HG03175 (cell line): Measurements from ENCODE around the gene SLC2A8.
A peak's percentile ranks its signal among the peaks of the same experiment; 100 is the strongest.

Source experiments
- ATAC-seq: cut with Tn5 transposase; IDR thresholded peaks from one replicate; pipeline ENCODE4 v1.9.1; 2021; ENCODE audit warnings: mild to moderate bottlenecking, moderate library complexity; ENCODE audit not compliant: unreplicated experiment

Gene SLC2A8

DNA sequence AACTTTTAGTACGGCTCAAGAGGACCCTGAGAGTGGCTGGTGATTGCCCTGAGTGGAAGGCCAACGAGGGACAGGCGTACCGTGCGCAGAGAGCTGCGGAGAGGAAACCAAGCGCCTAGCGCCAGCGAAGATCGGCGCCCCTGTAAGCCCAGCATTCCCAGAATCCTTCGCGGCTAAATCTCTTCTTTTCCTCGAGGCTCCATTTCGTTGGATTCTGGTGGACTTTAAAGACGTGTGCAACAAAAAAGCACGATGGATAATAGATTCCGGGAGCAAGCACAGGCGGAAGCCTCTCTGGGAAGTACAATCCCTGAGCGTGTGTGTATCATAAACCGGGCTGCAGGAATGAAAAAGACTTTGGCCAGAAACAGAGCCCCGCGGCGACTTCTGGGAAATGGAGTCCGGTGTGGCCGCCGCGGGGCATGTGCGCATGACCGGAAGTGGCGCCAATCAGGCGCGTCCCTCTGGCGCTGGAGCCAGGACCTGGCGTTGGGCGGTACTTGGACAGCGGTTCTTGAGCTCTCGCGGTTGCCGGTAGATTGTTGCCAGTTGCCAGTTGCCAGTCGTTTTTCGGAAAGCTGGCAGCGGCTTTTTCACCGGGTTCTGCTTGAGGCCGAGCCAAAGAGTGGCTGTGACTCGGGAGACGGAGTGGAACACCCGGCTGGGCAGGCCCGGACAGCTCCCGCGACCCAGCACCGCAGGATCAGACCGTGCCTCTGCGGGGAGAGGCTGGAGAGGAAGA lies 27.1 kb downstream of the SLC2A8 start, which contains the start of gene ZNF79:
TSS of gene ZNF79 (plus strand) at position 449 of the 742 bp plus-strand sequence. CDS start 406 bp downstream, outside the sequence.
- peak; percentile 86 for ATAC-seq

DNA sequence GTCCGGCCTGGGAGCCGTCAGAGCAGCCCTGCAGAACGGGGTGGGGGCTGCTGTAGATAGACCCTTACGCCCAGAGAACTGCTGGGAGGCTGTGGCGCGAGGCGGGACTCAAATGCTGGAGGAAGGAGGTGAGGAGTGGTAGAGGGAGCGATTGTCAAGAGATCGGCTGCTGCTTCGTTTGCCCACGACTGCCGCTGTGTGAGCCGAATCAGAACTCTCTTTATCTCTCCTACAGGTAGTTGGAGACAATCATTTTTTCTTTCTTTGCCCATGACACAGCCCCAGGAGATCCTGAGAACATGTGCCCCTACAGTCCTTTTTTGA lies 27.7 kb downstream of the SLC2A8 start:
- ATAC-seq, result peak; percentile 23

DNA sequence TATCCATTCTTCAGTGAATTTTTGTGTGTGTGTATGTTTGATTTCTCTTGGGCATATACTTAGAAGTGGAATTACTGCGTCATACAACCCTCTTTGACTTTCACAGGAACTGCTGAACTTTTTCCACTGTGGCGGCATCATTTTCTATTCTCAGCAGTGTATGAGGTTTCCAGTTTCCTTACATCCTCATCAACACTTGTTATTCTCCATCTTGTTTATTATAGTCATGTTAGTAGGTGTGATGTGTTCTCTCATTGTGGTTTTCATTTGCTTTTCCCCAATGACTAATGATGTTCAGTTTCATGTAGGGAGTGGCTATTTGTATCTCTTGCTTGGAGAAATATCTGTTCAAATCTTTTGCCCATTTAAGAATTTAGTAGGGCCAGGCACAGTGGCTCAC lies 29.8 kb downstream of the SLC2A8 start:
- ATAC-seq, result no peak

DNA sequence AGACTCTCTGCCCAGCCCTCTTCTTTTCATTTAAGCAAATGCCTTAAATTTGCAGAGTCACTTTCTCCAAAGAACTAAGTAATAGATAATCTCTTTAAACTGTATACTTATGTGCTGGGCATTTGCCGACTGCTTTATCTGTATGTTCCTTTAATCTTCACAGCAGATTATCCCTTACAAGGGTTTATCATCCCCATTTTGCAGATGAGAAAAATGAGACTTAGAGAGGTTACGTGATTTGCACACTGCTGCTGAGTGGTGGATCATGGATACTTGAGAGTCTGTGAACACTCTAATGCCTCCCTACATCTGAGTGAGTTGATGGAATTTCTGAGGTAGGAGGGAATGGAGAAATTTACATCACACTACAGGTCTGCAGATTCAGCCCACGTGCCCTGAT lies 31.4 kb downstream of the SLC2A8 start:
- no peak for ATAC-seq

DNA sequence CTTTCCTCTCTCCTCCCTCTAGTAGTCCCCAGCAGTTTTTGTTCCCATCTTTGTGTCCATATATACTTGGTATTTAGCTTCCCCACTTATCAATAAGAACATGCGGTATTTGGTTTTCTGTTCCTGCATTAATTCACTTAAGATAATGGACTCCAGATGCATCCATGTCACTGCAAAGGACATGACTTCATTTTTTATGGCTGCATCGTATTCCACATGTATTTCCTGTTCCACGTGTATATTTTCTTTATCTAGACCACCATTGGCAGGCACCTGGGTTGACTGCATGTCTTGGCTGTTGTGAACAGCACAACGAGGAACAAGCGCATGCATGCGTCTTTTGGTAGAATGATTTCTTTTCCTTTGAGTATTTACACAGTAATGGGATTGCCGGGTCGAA lies 33.4 kb downstream of the SLC2A8 start:
- no peak for ATAC-seq

DNA sequence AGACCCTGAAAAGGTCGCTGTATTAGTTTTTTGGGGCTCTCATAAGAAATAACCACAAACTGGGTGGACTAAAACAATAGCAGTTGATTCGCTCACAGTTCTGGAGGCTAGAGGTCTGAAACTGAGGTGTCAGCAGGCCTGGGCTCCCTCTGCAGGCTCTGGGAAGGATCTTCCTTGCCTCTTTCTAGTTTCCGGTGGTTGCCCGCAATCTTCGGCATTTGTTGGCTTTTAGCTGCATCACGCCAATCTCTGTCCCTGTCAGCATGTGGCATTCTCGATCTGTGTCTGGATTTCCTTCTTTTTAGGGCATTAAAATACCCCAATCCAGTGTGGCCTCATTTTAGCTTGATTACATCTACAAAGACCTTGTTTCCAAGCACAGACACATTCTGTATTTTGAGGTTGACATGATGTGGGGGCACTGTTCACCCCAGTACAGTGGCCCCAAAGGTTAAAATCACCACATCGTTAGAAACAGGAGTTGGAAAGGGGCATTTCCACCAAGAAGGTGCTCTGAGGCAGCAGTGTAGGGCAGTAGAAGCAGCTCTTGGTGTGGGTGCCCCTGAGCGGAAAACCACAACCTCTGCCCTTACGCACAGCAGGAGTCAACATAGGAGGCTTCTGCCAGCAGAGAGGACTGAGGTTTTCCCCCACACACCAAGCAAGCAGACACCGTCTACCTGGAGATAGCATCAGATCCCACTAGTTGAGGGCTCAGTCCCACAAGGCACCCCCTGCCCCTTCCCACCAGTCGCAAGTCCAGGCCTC lies 40.7 kb downstream of the SLC2A8 start:
- no peak for ATAC-seq

DNA sequence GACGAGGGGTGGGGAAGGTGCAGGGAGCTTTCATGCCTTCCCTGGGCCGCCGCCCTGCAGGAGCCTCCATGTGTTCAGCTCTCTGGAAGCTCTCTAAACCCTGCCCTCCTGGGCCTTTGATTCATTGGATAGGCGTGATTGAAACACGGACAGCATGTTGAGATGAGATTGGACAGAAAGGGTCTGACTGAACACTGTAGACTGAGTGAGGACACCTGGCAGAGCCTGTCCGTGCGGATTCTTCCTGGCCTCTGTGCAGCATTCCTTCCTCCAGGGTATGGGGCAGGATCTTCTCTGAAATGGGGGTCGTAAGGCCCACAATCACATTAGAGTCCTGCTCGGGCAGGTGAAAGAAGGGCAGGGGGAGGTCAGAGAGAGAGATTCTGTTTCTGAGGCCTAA lies 41.4 kb downstream of the SLC2A8 start:
- ATAC-seq, result no peak

DNA sequence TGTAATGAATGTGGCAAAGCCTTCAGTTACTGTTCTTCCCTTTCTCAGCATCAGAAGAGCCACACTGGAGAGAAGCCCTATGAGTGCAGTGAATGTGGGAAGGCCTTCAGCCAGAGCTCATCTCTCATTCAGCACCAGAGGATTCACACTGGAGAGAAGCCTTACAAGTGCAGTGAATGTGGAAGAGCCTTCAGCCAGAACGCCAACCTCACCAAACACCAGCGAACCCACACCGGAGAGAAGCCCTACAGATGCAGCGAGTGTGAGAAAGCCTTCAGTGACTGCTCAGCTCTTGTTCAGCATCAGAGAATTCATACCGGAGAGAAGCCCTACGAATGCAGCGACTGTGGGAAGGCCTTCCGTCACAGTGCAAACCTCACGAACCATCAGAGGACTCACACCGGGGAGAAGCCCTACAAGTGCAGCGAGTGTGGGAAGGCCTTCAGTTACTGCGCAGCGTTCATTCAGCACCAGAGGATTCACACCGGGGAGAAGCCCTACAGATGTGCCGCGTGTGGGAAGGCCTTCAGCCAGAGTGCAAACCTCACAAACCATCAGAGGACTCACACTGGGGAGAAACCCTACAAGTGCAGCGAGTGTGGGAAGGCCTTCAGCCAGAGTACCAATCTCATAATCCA lies 47.4 kb downstream of the SLC2A8 start:
- ATAC-seq, result no peak

DNA sequence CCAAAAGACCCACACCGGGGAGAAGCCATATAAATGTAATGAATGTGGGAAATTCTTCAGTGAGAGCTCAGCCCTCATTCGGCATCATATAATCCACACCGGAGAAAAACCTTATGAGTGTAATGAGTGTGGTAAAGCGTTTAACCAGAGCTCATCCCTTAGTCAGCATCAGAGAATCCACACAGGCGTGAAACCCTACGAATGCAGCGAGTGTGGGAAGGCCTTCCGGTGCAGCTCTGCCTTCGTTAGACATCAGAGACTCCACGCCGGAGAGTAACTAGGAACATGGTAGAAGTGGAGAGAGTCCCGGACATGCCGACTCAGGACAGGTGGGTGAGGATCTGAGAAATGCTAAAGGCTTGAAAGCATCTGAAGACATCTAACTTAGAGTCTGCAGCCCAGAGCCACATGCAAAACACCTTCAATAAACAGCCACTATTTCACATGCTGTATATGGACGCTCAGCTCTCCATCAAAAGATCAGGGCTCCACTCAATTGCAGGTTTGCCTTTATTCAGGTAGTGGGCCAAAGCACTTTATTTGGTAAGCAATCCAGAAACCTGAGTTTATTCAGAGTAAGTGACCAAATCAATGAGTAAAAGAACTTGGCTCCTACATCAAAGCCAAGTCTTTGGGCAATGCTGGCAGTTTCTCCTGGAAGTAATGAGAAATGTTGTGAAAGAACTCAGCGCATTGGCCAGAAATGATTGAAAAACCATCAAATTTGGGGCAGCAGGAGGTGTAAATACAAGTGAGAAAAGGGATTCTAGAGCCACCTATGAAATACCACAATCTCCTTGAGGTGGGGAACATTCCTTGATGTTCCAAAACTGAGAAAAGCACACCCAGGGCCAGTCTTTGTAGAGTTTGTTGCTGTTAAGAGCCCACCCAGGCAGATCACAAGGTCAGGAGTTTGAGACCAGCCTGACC lies 48.2 kb downstream of the SLC2A8 start:
- no peak for ATAC-seq

DNA sequence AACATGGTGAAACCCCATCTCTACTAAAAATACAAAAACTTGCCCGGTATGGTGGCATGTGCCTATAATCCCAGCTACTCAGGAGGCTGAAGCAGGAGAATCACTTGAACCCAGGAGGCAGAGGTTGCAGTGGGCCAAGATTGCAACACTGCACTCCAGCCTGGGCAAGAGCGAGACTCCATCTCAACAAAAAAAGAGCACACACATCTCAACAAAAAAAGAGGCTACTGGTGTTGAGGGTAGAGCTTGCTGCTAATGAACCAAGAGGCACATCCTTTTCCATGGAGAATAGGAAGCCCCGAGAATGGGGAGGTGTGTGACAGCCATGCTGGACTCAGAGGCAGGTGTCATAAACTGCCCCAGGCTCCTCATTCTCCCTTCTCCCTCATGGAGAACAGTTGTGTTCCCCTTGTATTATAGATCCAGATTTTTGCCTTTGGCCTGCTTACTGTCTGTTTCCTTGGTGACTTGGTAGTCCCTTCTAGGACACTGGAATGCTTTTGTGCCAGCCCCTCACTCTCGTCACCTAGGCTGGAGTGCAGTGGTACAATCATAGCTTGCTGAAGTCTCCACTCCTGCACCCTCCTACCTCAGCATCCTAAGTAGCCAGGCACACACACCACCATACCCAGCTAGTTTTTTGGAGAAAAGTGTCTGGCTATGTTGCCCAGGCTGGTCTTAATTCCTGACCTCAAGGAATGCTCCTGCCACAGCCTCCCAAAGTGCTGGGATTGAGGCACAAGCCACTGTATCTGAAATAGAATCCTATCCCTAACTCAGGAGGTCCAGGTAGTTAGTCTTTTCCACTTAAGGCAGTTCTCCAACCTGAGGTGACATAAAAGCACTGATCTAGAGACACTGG lies 49.1 kb downstream of the SLC2A8 start:
- ATAC-seq, result no peak

DNA sequence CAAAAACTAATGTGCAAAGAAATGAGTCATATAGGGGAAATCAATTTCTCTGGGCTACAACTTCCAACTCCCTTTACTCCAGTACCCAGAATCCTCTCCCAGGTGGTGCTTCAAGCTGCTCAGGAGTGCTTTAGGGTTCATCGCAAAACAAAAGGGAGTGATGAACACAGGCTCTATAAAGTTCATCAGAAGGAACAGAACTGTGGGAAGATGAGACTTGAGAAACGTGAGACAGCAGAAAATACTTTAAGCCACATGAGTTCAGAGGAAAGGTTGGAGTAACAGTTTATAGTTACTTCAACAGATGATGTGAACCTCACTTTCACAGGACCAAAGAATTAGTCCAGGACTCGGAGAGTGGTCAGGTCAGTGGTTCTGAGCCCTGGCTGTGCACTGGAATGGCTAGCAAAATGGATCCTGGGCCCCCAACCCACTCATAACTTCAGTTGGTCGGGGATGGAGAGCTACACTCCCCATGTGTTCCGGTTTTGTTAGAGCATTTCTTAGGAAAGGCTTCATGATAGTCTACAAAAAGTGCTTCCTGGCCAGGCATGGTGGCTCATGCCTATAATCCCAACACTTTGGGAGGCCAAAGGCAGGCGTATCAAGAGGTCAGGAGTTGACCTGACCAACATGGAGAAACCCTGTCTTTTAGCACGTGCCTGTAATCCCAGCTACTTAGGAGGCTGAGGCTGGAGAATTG lies 49.9 kb downstream of the SLC2A8 start:
- ATAC-seq, result no peak

DNA sequence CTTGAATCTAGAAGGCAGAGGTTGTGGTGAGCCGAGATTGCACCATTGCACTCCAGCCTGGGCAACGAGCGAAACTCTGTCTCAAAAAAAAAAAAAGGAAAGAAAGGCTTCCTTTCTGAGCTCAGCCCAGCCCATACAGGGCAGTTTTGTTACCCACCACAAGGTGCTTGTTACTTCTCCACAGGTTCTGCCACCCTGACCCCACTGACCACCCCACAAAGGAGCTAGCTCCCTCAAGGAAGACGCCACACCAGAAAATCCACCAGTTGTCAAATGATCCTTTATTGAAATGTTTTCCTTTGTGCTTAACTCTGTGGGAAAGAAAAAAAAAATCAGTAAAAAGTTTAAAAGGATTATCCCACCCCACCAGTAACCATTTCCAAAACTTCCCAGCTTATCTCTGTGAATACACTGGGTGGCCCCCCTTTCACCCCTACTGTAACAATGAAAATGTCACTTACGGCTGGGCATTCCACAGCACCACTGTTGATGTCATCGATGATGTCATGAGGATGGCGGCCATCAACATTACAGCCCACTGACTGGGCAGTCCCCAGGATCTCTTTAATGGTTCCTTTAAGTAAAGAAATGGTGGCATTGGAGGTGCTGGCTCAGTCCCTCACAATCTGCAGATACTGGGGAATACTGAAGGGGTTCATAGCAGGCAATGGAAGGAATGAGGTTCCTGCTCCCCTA lies 50.6 kb downstream of the SLC2A8 start:
- no peak for ATAC-seq

DNA sequence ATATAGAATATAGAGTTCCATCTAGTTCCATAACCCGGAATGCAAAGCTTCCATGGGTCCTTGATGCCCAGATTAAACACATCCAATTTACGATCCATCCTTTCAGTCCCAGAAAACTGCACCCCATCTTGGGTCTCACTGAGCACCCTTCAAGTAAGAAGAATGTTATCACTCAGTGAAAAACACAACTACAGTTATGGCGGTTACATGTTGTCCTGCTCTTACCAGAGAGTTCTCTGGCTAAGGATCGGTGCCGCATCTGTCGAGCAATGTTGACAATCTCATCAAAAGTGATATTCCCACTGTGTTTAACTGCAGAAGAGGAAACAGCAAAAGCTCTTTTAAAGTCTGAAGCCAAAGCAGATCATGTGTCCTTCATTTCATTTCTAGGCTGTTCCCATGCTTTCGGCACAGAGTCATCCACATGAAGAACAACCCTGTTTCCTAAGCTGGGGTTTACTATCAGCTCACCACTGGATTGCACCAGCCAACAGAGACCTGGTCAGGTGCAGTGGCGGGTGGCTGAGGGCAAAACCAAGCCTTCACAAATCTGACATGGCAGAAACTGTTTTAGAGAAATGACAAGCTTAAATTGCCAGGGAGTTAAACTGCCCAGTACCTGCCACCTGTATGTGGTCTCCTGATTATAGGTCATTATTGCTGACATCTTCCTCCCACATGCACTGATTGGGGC lies 51.3 kb downstream of the SLC2A8 start:
- ATAC-seq, result no peak

DNA sequence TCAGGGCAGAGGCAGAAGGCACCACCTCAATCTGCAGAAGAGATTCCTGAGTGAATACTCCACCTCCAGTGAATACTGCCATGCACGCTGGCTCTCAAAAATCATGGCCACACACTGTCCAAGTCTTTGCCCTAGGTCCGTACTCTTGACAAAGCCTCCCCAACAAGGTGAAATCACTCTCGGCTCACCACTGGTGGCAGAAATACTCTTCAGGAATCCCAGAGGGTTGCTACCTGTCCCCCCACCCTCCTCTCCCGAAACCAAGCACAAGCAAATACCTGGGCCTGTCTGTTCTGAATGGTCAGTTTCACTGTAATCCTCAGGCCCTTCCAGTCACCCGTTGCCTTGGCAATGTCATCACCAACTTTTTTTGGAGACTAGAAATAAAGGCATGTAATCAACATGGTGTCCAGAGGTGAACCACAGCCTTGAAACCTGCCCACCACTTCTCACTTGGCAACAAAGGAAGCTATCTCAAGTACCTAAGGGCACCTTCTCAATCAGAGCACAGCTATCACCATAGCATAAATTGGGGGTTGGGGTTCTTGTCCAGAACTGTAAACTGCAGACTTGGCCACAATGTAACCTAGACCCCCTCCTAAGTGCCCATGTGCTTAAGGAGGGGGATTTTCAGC lies 52.5 kb downstream of the SLC2A8 start:
- ATAC-seq, result no peak

DNA sequence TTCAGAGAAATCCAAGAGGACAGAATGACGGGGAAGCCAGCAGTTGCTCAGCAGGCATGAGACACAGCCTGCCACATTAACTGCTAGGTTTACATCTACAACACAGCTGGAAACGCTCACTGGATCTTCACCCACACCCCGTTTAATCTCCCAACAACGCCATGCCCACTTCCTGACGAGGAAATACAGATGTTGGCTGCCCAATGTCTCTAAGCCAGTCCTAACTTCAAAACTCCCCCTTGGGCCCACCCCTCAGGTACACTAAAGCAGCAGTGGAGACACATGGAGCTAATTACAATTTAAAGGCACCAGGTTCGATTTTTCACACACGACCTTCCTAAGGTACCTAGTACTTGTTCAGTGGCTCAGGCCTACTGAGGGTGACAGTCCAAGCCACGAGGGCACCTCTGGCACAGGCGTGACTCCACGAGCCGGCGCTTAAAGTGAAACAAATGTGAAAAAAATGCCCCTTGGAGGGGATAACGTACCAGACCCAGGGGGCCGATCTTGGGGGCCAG lies 53.3 kb downstream of the SLC2A8 start:
- ATAC-seq, result no peak

DNA sequence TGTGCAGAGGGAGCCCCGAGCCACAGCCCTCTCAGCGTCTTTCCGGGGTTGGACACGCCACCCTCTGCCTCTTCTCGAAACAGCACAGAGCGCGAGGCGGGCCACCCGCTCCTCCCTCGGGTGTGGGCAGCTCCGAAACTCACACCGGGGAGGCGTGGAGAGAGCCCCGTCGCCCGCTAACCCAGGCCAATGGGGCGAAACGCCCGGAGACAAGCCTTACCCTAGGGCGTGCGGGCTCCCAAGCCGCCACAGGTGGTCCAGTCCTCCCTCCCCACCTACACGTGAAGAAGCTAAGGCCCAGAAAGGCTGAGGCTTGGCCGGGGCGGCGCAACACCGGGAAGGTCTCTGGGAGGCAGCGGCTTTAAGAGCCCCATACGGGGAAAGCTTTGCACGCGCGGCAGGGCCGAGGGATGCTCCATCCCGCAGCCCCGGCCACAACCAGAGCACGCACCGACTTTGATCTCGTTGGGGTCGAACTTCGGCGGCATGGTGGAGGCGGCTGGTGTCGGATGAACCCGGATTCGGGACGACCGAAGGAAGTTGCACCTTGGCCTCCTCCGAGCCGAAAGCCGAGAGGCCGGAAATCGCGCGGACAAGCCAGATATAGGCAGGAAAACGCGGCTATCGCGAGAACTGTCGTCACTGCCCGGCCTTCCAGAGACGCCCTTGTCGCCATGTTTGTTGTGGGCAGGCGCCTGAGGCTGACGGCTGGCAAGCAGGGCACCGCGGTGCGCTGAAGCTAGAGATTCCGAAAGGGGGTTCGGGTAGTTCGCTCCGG lies 54.0 kb downstream of the SLC2A8 start, which contains the start of the genes LRSAM1 and RPL12:
TSS of gene LRSAM1 (plus strand) at position 681 of the 778 bp plus-strand sequence. CDS start 3,018 bp downstream, outside the sequence.
TSS of gene RPL12 (minus strand) at position 577 of the 778 bp plus-strand sequence. CDS start at position 488, 89 bp downstream.
- peak; percentile 62 for ATAC-seq

DNA sequence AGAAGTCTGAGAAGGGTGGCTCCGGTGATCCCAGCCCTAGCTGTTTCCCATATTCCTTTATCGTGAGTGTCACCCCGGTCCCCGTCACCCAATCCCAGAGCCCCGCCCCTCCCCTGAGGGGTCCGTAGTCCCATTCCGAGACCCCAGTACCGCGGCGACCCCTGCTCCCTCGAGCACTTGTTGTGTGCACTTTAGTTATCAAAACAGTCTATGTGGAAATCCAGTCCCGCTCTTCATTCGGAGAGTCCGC lies 54.6 kb downstream of the SLC2A8 start:
- peak; percentile 14 for ATAC-seq
